HEK293T (cell line): Measurements from ENCODE around the gene MIA2.
"Not testable (repeated sequence)": the region's sequence is repeated elsewhere in the genome, so short reads cannot be mapped to it uniquely, and the experiment has no call there.

Source experiments
- CTCF ChIA-PET: fragments of 350-600 bp; formaldehyde crosslinking; extraction: SDS; loops from one replicate; lab custom pipeline; 2021; ENCODE audit warnings: antibody characterized with exemption, inconsistent platforms; lab: Yijun Ruan, JAX
- POLR2A ChIA-PET: fragments of 350-600 bp; formaldehyde crosslinking; extraction: SDS; loops from one replicate; lab custom pipeline; 2020; ENCODE audit warnings: antibody characterized with exemption, inconsistent platforms; lab: Yijun Ruan, JAX
- DNase-seq: peaks from one replicate; pipeline ENCODE4 v3.0.0; 2012; ENCODE audit warnings: mixed read lengths; ENCODE audit errors: extremely low spot score
- ARNT ChIP-seq: fragments of 450-650 bp; IDR thresholded peaks from 2 replicates; pipeline ENCODE4 v1.6.1; 2017; ENCODE audit warnings: mild to moderate bottlenecking
- BHLHE40 ChIP-seq: fragments of 450-650 bp; IDR thresholded peaks from 2 replicates; pipeline ENCODE4 v1.6.1; 2016; ENCODE audit warnings: mild to moderate bottlenecking, moderate library complexity, borderline replicate concordance
- CTBP1 ChIP-seq: fragments of 450-650 bp; IDR thresholded peaks from 2 replicates; pipeline ENCODE4 v1.6.1; 2016; ENCODE audit warnings: borderline replicate concordance
- ELF4 ChIP-seq: fragments of 450-650 bp; IDR thresholded peaks from 2 replicates; pipeline ENCODE4 v1.6.1; 2017; ENCODE audit warnings: antibody characterized with exemption
- FOXA1 ChIP-seq: fragments of 450-650 bp; IDR thresholded peaks from 2 replicates; pipeline ENCODE4 v1.6.1; 2016; ENCODE audit warnings: mild to moderate bottlenecking
- FOXK2 ChIP-seq: fragments of 450-650 bp; IDR thresholded peaks from 2 replicates; pipeline ENCODE4 v1.6.1; 2016; ENCODE audit warnings: mild to moderate bottlenecking
- FOXM1 ChIP-seq: fragments of 450-650 bp; IDR thresholded peaks from 2 replicates; pipeline ENCODE4 v1.6.1; 2017; ENCODE audit warnings: mild to moderate bottlenecking, borderline replicate concordance
- HDGF ChIP-seq: fragments of 450-650 bp; IDR thresholded peaks from 2 replicates; pipeline ENCODE4 v1.6.1; 2017; ENCODE audit warnings: antibody characterized with exemption, borderline replicate concordance
- L3MBTL2 ChIP-seq: fragments of 450-650 bp; conservative IDR thresholded peaks from 2 replicates; pipeline ENCODE4 v1.6.1; 2016; ENCODE audit warnings: mild to moderate bottlenecking
- LEF1 ChIP-seq: fragments of 450-650 bp; IDR thresholded peaks from 2 replicates; pipeline ENCODE4 v1.6.1; 2017; ENCODE audit warnings: mild to moderate bottlenecking, borderline replicate concordance
- NFRKB ChIP-seq: fragments of 450-650 bp; IDR thresholded peaks from 2 replicates; pipeline ENCODE4 v1.6.1; 2016; ENCODE audit warnings: mild to moderate bottlenecking, moderate library complexity
- SP1 ChIP-seq: fragments of 450-650 bp; IDR thresholded peaks from 2 replicates; pipeline ENCODE4 v1.6.1; 2017
- SUZ12 ChIP-seq: fragments of 450-650 bp; IDR thresholded peaks from 2 replicates; pipeline ENCODE4 v1.6.1; 2016; ENCODE audit warnings: mild to moderate bottlenecking
- TARDBP ChIP-seq: fragments of 450-650 bp; IDR thresholded peaks from 2 replicates; pipeline ENCODE4 v1.6.1; 2016
- ZNF384 ChIP-seq: fragments of 450-650 bp; IDR thresholded peaks from 2 replicates; pipeline ENCODE4 v1.6.1; 2016
- TF ChIP-seq, protein P1 (sequence below): fragments of 450-650 bp; IDR thresholded peaks from 2 replicates; pipeline ENCODE4 v1.6.1; 2016

Gene MIA2

DNA sequence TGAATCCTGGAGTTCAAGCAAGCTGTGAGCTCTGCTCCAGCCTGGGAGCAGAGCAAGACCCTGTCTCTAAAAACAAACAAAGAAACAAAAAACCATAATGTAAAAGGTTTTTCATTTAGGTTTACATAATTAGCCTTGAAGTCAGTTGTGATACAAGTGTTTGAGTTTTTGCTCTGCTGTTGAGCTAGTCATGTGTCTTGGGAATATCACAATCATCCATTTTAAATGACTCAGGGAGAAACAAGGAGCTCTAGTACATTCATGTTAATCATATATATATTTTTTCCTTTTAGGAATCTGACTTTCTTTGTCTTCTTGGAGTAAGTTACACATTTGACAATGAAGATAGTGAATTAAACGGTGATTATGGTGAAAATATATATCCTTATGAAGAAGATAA, 12.9 kb downstream of the MIA2 start:
- no peak for TF ChIP-seq FOXM1
- no peak for TF ChIP-seq FOXA1
- ChIA-PET POLR2A (interaction anchor here (0.6 to 3.0 kb wide), 4 partner anchors 20 to 186 kb away, joined by 3 to 8 read pairs (median 3); partner anchors contain the start of genes FBXO33 and SEC23A), CTCF (no interaction called here)
- no peak for DNase-seq

GRCh38 chr14:39247256-39247655, 13.5 kb downstream of the MIA2 start:
- DNase-seq: no peak
- TF ChIP-seq SUZ12 (no peak), FOXM1 (no peak), FOXK2 (no peak), BHLHE40 (no peak), TARDBP (no peak), CTBP1 (no peak), L3MBTL2 (no peak), HDGF (no peak), ARNT (no peak), SP1 (no peak), ELF4 (no peak), ZNF384 (no peak)
- TF ChIP-seq, protein P1, sequence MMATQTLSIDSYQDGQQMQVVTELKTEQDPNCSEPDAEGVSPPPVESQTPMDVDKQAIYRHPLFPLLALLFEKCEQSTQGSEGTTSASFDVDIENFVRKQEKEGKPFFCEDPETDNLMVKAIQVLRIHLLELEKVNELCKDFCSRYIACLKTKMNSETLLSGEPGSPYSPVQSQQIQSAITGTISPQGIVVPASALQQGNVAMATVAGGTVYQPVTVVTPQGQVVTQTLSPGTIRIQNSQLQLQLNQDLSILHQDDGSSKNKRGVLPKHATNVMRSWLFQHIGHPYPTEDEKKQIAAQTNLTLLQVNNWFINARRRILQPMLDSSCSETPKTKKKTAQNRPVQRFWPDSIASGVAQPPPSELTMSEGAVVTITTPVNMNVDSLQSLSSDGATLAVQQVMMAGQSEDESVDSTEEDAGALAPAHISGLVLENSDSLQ: no peak
- POLR2A ChIA-PET: interaction anchor here (1.4 to 3.0 kb wide), 2 partner anchors 20 to 185 kb away, joined by 3 to 8 read pairs; partner anchors contain the start of gene FBXO33
- CTCF ChIA-PET: no interaction called here

DNA sequence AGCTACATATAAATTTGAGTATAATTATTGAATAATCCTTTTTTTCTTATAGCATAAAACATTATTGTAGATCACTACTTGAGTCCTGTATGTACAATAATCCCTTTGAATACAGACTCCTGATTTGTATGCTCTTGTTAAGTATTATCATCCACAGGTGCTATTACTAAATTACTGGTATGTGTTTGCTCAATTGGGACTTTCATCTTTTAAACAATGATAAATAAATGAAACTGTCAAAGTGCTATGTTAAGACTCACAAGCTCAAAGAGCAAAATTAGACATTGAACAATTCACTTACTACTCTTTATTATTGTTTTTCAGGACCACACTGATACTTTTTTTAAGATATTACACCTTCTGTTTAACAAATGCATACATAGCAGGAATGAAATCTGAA, 17.8 kb downstream of the MIA2 start:
- ChIA-PET CTCF (no interaction called here), POLR2A (no interaction called here)
- TF ChIP-seq FOXM1 (no peak), SP1 (no peak), FOXK2 (no peak), ZNF384 (no peak)
- no peak for DNase-seq

DNA sequence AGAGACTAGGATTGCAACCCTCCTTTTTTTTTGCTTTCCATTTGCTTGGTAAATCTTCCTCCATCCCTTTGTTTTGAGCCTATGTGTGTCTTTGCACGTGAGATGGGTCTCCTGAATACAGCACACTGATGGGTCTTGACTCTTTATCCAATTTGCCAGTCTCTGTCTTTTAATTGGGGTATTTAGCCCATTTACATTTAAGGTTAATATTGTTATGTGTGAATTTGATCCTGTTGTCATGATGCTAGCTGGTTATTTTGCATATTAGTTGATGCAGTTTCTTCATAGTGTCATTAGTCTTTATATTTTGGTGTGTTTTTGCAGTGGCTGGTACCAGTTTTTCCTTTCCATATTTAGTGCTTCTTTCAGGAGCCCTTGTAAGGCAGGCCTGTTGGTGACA, 23.7 kb downstream of the MIA2 start:
- DNase-seq, POLR2A ChIA-PET, CTCF ChIA-PET: not testable (repeated sequence)

DNA sequence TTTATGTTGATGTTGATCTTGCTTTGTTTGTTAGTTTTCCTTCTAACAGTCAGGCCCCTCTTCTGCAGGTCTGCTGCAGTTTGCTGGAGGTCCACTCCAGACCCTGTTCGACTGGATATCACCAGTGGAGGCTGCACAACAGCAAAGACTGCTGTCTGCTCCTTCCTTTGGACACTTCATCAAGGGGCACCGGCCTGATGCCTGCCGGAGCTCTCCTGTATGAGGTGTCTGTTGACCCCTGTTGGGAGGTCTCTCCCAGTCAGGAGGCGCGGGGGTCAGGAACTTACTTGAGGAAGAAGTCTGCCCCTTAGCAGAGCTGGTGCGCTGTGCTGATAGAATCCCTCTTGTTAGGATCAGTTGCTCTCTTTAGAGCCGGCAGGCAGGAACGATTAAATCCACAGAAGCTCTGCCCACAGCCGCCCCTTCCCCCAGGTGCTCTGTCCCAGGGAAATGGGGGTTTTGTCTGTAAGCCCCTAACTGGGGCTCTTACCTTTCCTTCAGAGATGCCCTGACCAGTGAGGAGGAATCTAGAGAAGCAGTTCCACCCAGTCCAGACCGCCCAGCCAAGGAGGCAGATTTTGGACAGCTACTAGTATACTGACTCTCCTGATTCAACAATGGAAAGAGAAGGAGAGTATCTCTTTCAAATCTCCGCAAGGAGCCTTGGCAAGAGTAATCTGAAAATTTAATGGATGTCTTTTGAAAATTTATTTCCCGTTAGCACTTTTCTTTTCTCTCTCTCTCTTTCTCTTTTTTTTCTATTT, 25.2 kb downstream of the MIA2 start:
- no peak for DNase-seq
- ChIA-PET CTCF (interaction anchor here (0.6 kb wide), 1 partner anchor 37 kb away, joined by 6 read pairs; no protein-coding TSS in a partner anchor), POLR2A (no interaction called here)
- TF ChIP-seq ZNF384: no peak
- TF ChIP-seq CTBP1: no peak
- no peak for TF ChIP-seq ELF4
- TF ChIP-seq FOXK2: no peak
- TF ChIP-seq TARDBP: no peak
- TF ChIP-seq ARNT: no peak
- TF ChIP-seq FOXM1: no peak
- no peak for TF ChIP-seq L3MBTL2
- no peak for TF ChIP-seq LEF1
- TF ChIP-seq HDGF: no peak
- no peak for TF ChIP-seq FOXA1
- TF ChIP-seq NFRKB: no peak
- TF ChIP-seq, protein P1: no peak
- no peak for TF ChIP-seq SUZ12
- TF ChIP-seq BHLHE40: no peak
- TF ChIP-seq SP1: no peak

GRCh38 chr14:39260161-39260560, 26.4 kb downstream of the MIA2 start:
- CTCF ChIA-PET, DNase-seq, POLR2A ChIA-PET: not testable (repeated sequence)

DNA sequence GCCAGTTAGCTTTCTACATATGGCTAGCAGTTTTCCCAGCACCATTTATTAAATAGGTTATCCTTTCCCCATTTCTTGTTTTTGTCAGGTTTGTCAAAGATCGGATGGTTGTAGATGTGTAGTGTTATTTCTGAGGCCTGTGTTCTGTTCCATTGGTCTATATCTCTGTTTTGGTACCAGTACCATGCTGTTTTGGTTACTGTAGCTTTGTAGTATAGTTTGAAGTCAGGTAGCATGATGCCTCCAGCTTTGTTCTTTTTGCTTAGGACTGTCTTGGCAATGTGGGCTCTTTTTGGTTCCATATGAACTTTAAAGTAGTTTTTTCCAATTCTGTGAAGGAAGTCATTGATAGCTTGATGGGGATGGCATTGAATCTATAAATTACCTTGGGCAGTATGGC, 28.5 kb downstream of the MIA2 start:
- POLR2A ChIA-PET, DNase-seq, CTCF ChIA-PET: not testable (repeated sequence)

DNA sequence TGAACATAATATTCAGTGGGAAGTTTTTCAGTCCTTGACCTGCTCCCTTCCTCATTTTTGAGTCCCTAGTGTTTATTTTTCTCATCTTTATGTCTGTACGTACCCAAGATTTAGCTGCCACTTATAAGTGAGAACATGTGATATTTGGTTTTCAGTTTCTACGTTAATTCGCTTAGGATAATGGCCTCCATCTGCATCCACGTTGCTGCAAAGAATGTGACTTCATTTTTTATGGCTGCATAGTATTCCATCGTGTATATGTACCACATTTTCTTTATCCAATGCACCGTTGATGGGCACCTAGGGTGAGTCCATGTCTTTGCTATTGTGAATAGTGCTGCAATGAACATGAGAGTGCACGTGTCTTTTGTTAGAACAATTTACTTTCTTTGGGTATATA, 30.3 kb downstream of the MIA2 start:
- CTCF ChIA-PET: no interaction called here

More for the DNA sequence above, 30.3 kb downstream of the MIA2 start:
- no peak for DNase-seq
- POLR2A ChIA-PET: interaction anchor here (0.7 to 1.5 kb wide), 3 partner anchors 10 to 150 kb away, joined by 3 to 5 read pairs (median 4); partner anchors contain the start of genes GEMIN2 and TRAPPC6B
- no peak for TF ChIP-seq NFRKB
- TF ChIP-seq CTBP1: no peak
